GM19455 (cell line): ENCODE data around the gene RSKR.
A peak's percentile ranks its signal among the peaks of the same experiment; 100 is the strongest.
"Not testable (repeated sequence)": the region's sequence is repeated elsewhere in the genome, so short reads cannot be mapped to it uniquely, and the experiment has no call there.

Experiments used
- ATAC-seq: cut with Tn5 transposase; IDR thresholded peaks from one replicate; pipeline ENCODE4 v1.9.1; 2021; ENCODE audit not compliant: unreplicated experiment

Gene RSKR

GRCh38 chr17:28624148-28624547 is 10.2 kb upstream of the RSKR start:
- no peak for ATAC-seq

DNA sequence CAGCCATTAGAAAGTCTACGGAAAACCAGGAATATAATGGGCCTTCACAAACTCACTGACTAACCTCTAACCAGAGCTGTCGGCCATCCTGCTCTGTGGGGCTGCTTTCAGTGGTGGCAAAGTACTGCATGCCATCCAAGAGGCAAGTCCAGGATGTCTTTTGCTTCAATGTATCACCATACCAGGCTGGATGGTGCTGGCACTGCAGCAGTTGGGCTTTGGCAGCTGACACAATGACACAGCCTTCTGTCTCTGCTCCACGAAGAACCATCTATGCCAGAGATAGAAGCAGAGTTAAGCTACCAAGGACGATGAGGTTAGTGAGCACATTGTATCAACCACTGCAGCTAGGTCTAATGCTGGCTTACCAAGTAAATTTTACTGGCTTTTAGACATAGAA is 9.7 kb upstream of the RSKR start:
- no peak for ATAC-seq

- ATAC-seq: no peak
These were observed 8.2 kb upstream of the RSKR start for GRCh38 chr17:28622186-28622585.

- no peak for ATAC-seq
These were observed 6.0 kb upstream of the RSKR start for GRCh38 chr17:28620010-28620409.

DNA sequence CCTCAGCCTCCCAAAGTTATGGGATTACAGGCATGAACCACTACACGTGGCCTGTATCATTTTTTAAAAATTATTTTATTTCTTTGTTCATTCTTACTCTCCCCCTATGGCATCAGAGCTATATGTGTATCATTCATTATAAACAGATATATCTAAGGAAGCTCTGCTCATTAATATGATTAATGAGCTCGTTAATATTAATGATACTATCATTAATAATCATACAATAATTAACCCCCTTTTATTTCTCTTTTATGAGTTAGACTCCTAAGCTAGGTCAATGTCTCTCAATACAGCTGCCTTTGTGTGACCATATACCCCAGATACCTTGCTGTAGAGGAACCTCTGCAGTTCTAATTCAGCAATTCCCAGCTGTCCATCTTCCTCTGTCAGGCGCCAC is 4.5 kb upstream of the RSKR start:
- ATAC-seq: no peak

DNA sequence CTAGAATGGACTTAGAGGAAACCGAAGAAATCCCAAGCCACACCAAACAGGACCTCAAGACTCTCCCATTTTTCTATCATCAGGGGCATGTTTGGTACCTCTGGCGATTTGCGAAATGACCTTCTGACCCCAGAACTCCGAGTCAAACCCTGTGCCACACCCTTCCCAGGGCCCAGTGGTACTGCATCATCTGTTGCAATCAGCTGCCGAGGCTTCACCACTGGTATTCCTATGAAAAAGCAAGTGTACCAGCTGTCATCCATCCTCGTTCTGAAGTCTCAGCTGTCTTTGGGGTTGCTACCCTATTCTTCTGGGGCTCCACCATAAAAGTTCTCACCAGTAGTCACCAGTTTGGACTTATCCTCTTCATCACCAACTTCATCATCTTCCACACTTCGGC is 2.3 kb upstream of the RSKR start:
- ATAC-seq: no peak

- no peak for ATAC-seq
These were observed 1.4 kb upstream of the RSKR start for GRCh38 chr17:28615260-28615940.

DNA sequence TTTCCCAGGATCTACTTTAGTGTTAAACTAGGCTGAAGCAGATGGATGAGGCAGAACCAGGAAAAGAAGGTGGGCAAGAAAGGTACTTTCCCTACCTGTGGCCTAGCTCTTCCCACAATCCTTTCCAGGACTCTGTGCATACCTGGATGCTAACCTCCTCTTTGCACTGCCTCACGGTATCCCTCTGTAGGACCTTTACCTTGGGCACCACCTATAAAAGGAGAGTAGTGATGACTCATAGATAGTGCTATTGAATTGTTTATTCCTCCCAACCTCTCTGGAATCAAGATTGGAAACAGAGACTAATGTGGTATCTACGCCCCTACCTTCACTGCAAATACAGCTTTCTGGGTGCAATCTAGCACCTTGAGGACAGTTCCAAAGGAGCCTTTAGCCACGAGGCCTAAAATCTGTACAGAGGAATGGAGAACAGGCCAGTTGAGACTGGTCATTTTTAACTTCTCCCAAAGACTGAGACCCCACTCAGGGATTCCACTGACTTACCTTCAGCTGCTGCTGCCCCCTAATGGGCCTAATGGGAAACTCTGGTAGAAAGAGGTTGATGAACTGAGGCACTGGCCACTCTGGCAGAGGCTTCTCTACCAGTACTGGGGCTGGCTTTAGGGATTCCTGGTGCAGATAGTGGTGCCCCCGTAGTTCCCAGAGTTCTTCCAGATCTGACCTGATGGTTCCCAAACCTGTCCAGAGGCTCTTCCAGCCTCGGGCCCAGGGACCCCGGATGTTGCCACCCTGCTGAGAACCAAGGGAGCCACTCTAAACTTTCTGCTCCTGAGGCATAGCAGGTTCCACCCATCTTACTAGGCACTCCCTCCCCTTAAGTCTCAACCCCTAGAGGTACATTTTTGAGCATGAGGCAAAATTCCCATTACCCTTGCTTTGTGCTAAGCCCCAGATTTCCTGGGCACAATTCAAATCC is 781 bp downstream of the RSKR start:
- no peak for ATAC-seq

GRCh38 chr17:28612531-28612930 is 1.5 kb downstream of the RSKR start:
- ATAC-seq: no peak

DNA sequence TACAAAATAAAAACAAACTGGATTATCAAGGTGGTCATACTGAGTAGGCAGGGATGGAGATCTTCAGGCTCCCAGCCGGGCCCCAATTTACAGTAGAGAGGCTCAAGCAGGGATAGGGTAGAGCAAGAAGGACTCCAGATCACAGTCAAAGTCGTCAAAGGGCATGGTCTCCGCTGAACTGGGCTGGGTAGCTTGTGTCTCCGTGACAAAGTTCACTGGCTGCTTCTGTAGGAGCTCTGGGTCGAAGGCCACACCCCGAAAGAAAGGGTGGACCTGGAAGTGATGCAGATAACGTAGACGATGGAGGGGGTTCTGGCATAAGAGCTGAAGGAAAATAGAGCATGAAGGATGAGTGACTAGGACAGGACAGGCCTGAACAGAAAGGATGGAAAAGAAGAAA is 3.6 kb downstream of the RSKR start:
- no peak for ATAC-seq

DNA sequence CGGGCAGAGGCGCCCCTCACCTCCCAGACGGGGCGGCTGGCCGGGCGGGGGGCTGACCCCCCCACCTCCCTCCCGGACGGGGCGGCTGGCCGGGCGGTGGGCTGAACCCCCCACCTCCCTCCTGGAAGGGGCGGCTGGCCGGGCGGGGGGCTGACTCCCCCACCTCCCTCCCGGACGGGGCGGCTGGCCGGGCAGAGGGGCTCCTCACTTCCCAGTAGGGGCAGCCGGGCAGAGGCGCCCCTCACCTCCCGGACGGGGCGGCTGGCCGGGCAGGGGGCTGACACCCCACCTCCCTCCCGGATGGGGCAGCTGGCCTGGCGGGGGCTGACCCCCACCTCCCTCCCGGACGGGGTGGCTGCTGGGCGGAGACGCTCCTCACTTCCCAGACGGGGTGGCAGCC is 10.0 kb downstream of the RSKR start:
- ATAC-seq: not testable (repeated sequence)

DNA sequence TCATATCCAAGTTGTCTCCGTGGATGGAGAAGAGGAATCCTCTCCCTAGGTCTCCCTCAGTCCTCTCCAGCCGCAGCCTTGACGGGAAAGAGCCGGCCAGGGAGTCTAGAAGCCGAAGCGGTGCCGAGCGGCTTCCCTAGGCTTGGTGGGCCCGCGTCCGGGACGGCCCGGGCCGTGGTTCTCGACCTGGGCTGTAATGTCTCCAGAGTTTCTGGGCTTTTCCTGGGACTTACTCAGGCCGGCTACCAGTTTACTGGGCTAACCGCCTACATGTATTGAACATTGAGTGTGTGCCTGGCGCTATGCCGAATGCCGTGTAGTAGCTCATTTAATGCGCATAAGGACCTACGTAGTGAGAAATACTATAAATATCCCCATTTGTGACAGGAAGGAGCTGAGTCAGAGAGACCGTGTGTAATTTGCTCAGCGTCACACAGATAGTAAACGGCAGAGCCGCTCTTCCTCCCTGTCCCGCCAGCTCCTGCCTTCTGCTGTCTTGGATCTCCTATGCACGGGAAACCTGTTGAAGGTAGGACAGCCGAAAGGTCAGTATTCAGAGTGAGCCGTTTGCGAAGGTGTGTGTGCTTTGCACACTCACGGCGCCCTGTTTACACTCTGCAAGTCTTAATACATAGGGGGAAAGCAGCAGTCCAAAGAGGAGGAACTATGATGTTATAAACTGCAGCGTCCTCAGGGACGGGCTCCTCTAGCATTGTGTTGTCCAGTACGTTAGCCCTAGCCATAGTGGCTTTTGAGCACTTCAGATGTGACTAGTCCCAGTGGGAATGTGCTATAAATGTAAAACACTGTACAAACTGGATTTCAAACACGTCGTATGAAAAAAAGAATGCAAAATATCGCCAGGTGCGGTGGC is 14.4 kb downstream of the RSKR start:
- peak; percentile 47 for ATAC-seq

GRCh38 chr17:28598799-28599310 is 15.1 kb downstream of the RSKR start, which contains the start of gene SPAG5:
TSS of gene SPAG5 (minus strand) at chr17:28599025. CDS start at chr17:28598946, 79 bp downstream.
- peak; percentile 81 for ATAC-seq

DNA sequence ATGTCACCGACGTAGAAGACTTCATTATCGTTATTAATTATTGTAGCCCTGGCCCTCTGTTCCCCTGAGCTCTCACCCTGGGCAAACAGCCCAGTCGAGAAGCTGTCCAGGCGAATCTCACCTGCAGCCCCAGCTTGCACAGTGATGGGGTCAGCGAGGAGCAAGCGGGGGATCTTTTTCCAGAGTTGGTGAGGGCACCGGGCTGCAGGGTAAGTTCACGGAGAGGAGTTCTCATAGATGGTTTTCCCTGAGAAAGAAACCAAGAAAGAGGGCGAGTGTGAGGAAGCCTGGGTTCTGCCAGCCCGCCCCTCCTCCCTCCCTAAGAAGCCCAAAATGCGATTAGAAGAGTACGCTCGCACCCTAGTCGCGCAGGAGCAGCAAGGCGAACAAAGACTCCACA is 15.6 kb downstream of the RSKR start:
- peak; percentile 5 for ATAC-seq

- no peak for ATAC-seq
These were observed 16.2 kb downstream of the RSKR start for GRCh38 chr17:28597606-28598383.

- ATAC-seq: no peak
These were observed 21.7 kb downstream of the RSKR start for GRCh38 chr17:28592260-28592659.

DNA sequence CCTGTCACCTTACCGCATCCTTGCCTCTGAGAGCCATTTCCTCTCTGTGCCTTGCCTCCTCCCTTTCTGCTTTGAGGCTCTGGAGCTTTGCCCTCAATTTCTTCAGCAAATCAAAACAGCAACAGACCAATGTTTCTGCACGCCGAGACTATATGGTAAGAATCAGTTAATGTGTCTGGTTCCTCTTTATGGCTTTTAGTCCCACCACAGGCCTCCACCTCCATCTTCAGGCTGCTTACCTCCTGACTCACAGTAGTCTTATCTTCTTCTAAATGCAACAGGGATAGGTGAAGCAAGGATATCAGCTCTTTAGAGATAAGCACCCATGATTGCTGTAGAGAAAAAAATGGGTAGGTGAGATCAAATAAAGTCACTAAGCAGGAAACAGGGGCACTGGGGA is 28.1 kb downstream of the RSKR start:
- ATAC-seq: no peak

GRCh38 chr17:28584434-28584833 is 29.6 kb downstream of the RSKR start:
- no peak for ATAC-seq

DNA sequence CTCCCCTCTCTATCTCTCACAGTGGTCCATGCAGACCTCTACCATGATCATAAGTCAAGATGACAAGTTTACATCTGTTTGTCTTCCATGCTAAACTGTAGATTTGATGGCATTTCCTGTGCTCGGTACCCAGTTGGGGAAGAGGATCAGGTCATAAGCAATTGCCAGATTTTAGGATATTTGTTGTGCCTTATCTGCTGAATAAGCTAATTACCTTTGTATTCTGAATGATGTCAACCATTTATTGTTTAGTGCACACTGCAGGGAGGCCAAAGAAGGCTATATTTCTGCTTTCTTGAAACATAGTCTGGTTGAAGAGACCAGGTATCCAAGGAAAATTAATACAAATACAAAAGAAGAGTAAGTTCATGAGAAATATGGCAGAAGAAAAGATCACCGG is 31.5 kb downstream of the RSKR start:
- ATAC-seq: no peak

- no peak for ATAC-seq
These were observed 33.0 kb downstream of the RSKR start for GRCh38 chr17:28580959-28581358.
